C4-2B (cell line): ENCODE results near the gene CCDC40.
A peak's percentile ranks its signal among the peaks of the same experiment; 100 is the strongest.

Source experiments
- H3K27ac ChIP-seq: fragments of 450-650 bp; 2 replicates; pipeline ENCODE4 v1.5.1; 2017
- ZFX ChIP-seq: fragments of 450-650 bp; IDR thresholded peaks from 2 replicates; pipeline ENCODE4 v1.6.1; 2017
- TF ChIP-seq, protein P1 (sequence below): fragments of 450-650 bp; conservative IDR thresholded peaks from 2 replicates; pipeline ENCODE4 v1.5.1; 2017; ENCODE audit warnings: mild to moderate bottlenecking

Gene CCDC40

DNA sequence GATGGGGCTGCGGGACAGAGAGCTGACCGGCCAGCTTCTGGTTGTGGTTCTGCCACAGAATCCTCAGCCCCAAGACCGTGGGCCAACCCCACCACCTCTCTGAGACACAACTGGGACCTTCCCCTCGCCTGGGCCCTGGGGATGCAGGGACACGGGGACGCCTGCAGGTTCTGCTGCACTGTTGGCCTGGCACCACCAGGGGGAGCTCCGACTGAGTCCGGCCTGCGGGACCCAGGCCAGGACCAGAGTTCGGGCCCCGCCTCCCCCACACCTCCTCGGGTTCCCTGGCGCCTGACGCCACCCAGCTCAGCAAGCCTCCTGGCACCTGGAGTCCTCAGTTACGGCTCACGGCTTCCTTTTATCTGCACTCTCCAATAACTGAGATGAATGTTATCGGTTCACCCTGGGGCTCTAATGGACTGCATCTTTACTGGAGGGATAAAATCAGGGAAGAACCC lies 28.0 kb upstream of the CCDC40 start:
- TF ChIP-seq, protein P1, sequence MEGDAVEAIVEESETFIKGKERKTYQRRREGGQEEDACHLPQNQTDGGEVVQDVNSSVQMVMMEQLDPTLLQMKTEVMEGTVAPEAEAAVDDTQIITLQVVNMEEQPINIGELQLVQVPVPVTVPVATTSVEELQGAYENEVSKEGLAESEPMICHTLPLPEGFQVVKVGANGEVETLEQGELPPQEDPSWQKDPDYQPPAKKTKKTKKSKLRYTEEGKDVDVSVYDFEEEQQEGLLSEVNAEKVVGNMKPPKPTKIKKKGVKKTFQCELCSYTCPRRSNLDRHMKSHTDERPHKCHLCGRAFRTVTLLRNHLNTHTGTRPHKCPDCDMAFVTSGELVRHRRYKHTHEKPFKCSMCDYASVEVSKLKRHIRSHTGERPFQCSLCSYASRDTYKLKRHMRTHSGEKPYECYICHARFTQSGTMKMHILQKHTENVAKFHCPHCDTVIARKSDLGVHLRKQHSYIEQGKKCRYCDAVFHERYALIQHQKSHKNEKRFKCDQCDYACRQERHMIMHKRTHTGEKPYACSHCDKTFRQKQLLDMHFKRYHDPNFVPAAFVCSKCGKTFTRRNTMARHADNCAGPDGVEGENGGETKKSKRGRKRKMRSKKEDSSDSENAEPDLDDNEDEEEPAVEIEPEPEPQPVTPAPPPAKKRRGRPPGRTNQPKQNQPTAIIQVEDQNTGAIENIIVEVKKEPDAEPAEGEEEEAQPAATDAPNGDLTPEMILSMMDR: peak; percentile 98
- no peak for TF ChIP-seq ZFX
- H3K27ac ChIP-seq: peak overlapping the region; percentile 67

DNA sequence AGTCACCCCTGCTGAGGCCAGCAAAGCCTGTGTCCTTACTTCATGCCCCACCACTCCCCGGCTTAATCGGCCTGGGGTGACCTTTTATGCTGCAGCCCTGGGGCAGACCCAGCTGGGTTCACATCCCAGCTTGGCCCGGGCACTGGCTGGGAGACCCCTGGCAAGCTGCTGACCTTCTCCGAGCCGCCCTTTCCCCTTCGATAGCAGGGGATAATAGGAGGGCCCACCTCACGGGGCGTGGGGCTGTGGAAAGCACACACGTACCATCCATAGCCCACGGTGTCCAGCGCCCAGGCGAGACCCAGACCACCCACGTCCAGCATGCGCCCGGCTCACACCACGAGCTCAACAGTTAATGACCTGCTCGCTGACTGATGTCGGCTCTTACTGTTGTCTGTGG lies 27.6 kb upstream of the CCDC40 start:
- TF ChIP-seq, protein P1: no peak
- TF ChIP-seq ZFX: no peak
- peak overlapping the region; percentile 67 for H3K27ac ChIP-seq

DNA sequence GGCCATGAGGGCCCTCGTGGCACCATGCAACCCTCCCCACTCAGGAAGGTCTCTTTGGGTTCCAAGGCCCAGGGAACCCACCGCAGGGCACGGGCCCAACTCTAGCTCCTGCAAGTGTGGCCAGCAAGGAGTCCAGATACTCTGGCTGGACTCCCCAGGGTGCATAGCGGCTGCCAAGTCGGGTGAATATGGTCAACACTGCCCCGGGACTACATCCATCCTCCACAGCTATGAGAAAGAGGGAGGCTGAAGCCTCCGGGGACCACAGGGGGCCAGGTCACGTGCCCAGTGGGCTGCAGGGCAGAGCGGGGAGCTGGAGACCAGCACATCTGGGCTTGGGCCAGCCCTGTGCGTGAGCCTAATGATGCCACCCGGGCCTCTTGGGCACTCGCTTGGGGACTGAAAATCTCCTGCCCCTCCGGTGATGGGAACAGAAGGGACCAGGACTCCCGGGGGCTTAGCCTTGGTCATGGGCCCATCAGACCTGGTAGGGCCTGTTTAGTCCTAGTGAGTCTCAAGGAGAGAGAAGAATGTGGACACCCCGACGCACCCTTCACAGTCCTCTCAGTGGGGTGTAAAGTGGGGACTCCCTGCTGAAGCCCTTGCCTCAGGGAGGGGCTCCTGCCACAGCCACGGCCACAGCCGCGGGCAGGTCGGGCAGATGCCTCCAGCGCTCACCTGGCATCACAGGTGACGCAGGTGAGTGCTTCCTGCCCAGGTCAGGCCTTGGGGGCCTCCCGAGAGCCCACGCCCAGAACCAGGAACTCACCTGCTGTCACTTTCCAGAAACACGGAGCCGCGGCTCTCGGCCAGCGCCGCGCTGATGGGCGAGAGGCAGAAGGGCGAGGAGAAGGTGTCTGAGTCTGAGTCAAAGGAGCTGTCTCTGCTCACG lies 26.8 kb upstream of the CCDC40 start:
- TF ChIP-seq, protein P1: no peak
- TF ChIP-seq ZFX: no peak
- H3K27ac ChIP-seq: peak overlapping the region; percentile 67

DNA sequence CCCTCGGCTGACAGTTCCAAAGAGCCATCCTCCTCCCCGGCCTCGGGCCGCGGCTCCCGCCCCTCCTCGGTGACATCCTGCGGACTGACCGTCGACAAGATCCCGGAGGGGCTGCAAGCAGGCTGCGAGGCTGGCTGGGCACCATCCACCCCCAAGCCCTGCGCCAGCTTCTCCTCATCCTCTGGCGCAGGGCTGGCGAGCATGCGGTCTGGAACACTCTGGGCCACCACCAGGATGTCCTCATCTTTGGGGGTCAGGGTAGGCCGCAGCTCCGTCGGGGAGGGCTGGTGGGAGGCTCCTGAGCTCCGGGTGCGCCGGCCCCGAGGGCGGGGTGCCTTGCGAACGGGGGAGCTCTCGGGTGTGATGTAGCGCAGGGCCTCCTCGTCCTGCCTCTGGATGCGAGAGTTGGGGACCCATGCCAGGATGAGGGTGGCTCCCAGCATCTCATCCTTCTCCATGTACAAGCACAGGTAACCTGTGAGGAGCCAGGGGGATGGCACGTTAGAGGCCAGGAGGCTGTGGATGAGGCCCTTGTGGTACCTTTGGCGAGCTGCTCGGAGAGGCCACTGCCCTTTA lies 26.1 kb upstream of the CCDC40 start:
- TF ChIP-seq ZFX: no peak
- TF ChIP-seq, protein P1: no peak

DNA sequence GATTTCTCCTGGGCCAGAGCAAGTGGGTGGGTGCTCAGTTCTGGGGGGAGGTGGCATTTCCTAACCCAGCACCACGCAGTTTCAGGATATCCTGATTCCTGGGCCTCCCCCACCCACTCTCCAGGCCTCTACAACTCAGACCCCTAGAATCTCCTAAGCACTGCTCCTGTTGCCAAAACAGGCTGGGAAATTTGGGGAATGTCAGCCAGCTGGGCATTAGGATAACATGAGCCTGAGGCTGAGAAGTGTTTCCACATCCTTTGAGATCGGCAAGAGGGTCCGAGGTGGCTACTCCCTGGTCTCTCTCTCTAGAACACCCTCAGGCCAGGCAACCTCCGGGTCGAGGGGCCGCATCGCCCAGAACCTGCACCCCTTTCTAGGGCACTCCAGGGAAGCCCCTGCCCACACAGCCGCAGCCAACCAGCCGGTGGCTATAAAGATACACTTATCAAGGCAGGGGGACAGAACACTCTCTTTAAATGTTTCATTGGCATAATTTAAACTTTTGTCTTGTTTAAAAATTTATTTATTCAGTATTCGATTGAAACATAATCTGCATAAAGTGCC lies 24.4 kb upstream of the CCDC40 start:
- TF ChIP-seq, protein P1: no peak
- no peak for TF ChIP-seq ZFX
- H3K27ac ChIP-seq: no peak overlapping the region

More for the DNA sequence above, 26.1 kb upstream of the CCDC40 start:
- no peak overlapping the region for H3K27ac ChIP-seq

DNA sequence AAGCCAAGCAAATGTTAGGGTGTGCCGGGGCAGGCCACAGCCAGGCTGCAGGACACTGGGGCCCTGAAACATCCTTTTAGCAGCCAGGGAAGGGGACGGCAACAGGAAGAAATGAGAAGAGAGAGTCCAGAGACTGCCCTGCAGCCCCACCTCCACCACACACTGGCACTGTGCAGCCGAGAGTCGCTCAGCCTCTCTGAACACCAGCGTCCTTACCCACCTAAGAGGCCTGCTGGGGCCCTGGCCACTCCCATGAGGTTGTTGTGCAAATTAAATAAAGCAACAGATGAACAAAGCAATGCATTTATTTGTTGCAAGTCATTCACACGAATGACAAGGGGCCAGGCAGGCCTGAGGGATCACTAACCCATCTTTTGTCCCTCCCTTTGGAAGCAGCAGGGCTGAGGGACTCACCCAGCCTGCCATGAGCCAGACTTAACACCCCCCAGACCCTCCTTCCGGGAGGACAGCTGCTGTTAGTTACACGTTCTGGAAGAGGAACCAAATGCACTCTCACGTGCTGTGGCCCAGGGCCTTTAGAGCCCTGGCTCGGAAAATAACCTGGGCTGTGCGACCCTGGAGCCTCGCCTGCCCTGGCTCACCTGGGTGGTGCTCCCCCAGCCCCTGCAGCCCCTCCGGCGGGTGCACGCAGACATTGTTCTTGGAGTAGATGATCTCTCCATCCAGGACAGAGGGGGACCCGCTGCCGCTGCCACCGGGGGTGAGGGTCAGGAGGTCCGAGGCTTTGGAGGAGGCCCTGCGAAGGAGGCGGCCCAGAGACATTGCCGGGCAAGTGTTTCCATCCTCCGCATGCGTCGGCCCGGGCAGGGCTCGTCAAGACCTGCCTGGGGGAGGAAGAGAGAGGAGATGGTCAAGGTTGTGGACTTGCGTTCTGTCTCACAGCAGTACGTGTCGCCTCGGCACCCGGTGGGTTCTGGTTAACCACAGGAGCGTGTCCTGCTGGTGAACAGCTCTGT lies 23.4 kb upstream of the CCDC40 start:
- H3K27ac ChIP-seq: no peak overlapping the region
- TF ChIP-seq ZFX: no peak
